ENCODE data around the gene PGM2. TPM values are rescaled to one million over a fixed set of nuclear protein-coding genes. Genes with fewer than 3 reads are reported as not detected.

The PGM2 gene
- total RNA-seq, 4 donors from 2014 or later: 12.4 to 23.3 (median 16.0) TPM

GRCh38 chr4:37821953-37822605, 4.4 kb upstream of the PGM2 start:
- no peak for TF ChIP-seq CTCF (IDR thresholded peaks at IDR 0.05; ENCODE audit: low read depth)

- no peak for TF ChIP-seq CTCF (IDR thresholded peaks at IDR 0.05; ENCODE audit: low read depth)
These were observed 555 bp upstream of the PGM2 start for GRCh38 chr4:37825968-37826294.

- no peak for TF ChIP-seq CTCF (IDR thresholded peaks at IDR 0.05; ENCODE audit: low read depth)
These were observed 672 bp downstream of the PGM2 start for GRCh38 chr4:37827030-37827685.

GRCh38 chr4:37827802-37828321, 1.4 kb downstream of the PGM2 start:
- TF ChIP-seq CTCF (IDR thresholded peaks at IDR 0.05; ENCODE audit: low read depth): no peak

GRCh38 chr4:37828843-37829242, 2.4 kb downstream of the PGM2 start:
- TF ChIP-seq CTCF (IDR thresholded peaks at IDR 0.05; ENCODE audit: low read depth): no peak

- no peak for TF ChIP-seq CTCF (IDR thresholded peaks at IDR 0.05; ENCODE audit: low read depth)
These were observed 4.2 kb downstream of the PGM2 start for GRCh38 chr4:37830640-37831039.

- TF ChIP-seq CTCF (IDR thresholded peaks at IDR 0.05; ENCODE audit: low read depth): no peak
These were observed 8.5 kb downstream of the PGM2 start for GRCh38 chr4:37835031-37835430.

All from subcutaneous adipose tissue (tissue), 4 donors.